Thoracic aorta (tissue), 2 donors: Measurements from ENCODE around the gene TPSAB1. TPM values are rescaled to one million over a fixed set of nuclear protein-coding genes. Genes with fewer than 3 reads are reported as not detected.

ENCODE experiments used
- ATAC-seq: fragments of 150-250 bp; one replicate; pipeline ENCODE4 v1.8.0; 2017; ENCODE audit warnings: low read depth; ENCODE audit not compliant: insufficient number of reproducible peaks, low FRiP score
- DNase-seq: peaks from one replicate; pipeline ENCODE4 v3.0.0-alpha.2; 2020; ENCODE audit warnings: low spot score
- H3K27ac ChIP-seq, 2 donors: fragments of 200-600 bp; sonication (generic); 1 replicate in 1 of 2; 2 replicates in 1 of 2; pipeline ENCODE4 v1.5.1; 2016; ENCODE audit warnings: mild to moderate bottlenecking in 2 of 2, moderate library complexity in 2 of 2
- H3K27me3 ChIP-seq: fragments of 200-600 bp; sonication (generic); replicated peaks from 2 replicates; pipeline ENCODE4 v1.6.0; 2016; ENCODE audit warnings: mild to moderate bottlenecking; ENCODE audit not compliant: insufficient read depth
- H3K36me3 ChIP-seq: fragments of 200-600 bp; sonication (generic); one replicate; pipeline ENCODE4 v1.5.1; 2016
- H3K4me1 ChIP-seq, 2 donors: fragments of 200-600 bp; sonication (generic); 1 replicate in 1 of 2; 2 replicates in 1 of 2; pipeline versions ENCODE4 v1.5.1 to v1.6.0; 2016; ENCODE audit warnings: low read depth in 2 of 2, mild to moderate bottlenecking in 1 of 2; ENCODE audit not compliant: control insufficient read depth in 1 of 2
- H3K4me3 ChIP-seq: fragments of 200-600 bp; sonication (generic); 2 replicates; pipeline ENCODE4 v1.5.1; 2016; ENCODE audit warnings: mild to moderate bottlenecking
- H3K9me3 ChIP-seq: fragments of 200-600 bp; sonication (generic); 2 replicates; pipeline ENCODE4 v1.5.1; 2016
- total RNA-seq, 2 donors: library from RNA; depleted of rRNA; stranded (reverse); fragments of >200 nt; gene quantifications; one replicate each; pipeline versions ENCODE4 v1.1.0 to v1.2.3, GENCODE V29; 2016
- TF ChIP-seq, protein P1 (sequence below): fragments of 200-600 bp; sonication (generic); IDR thresholded peaks from one replicate; pipeline ENCODE4 v1.5.1; 2019; ENCODE audit warnings: antibody characterized with exemption

TPSAB1 gene
- total RNA-seq, 2 donors from 2014 or later: 26.0 to 164 TPM

GRCh38 chr16:1206326-1206725 is 34.2 kb upstream of the TPSAB1 start:
- ATAC-seq (no peak), DNase-seq (no peak)
- Histone ChIP-seq H3K27ac (no peak overlapping the region), H3K4me1 (no peaks in the 10 kb centered on the region), H3K9me3 (no peaks in the 10 kb centered on the region), H3K27me3 (no peaks in the 10 kb centered on the region), H3K4me3 (no peak overlapping the region), H3K36me3 (no peaks in the 10 kb centered on the region)
- TF ChIP-seq, protein P1, sequence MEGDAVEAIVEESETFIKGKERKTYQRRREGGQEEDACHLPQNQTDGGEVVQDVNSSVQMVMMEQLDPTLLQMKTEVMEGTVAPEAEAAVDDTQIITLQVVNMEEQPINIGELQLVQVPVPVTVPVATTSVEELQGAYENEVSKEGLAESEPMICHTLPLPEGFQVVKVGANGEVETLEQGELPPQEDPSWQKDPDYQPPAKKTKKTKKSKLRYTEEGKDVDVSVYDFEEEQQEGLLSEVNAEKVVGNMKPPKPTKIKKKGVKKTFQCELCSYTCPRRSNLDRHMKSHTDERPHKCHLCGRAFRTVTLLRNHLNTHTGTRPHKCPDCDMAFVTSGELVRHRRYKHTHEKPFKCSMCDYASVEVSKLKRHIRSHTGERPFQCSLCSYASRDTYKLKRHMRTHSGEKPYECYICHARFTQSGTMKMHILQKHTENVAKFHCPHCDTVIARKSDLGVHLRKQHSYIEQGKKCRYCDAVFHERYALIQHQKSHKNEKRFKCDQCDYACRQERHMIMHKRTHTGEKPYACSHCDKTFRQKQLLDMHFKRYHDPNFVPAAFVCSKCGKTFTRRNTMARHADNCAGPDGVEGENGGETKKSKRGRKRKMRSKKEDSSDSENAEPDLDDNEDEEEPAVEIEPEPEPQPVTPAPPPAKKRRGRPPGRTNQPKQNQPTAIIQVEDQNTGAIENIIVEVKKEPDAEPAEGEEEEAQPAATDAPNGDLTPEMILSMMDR: no peak

DNA sequence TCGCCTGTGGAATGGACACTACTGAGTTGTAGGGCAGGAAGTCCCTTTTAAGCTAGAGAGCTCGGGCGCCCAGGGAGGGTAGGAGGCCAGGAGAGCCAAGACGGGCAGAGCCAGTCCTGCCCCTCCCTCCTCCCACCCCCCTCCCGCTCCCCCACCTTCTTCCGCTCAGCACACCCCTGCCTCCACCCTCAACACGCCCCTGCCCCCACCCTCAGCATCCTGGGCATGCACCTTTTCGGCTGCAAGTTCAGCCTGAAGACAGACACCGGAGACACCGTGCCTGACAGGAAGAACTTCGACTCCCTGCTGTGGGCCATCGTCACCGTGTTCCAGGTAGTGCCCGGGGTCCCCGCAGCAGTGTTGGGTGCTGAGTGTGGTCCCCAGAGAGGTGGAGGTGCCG is 33.7 kb upstream of the TPSAB1 start:
- no peaks in the 10 kb centered on the region for H3K9me3 ChIP-seq
- no peaks in the 10 kb centered on the region for H3K27me3 ChIP-seq
- H3K4me1 ChIP-seq: no peaks in the 10 kb centered on the region
- ATAC-seq: no peak
- no peaks in the 10 kb centered on the region for H3K36me3 ChIP-seq
- H3K27ac ChIP-seq: no peak overlapping the region
- TF ChIP-seq, protein P1: no peak
- no peak for DNase-seq
- H3K4me3 ChIP-seq: no peak overlapping the region

GRCh38 chr16:1208239-1208830 is 32.2 kb upstream of the TPSAB1 start:
- Histone ChIP-seq H3K27ac (no peak overlapping the region), H3K36me3 (no peaks in the 10 kb centered on the region), H3K27me3 (no peaks in the 10 kb centered on the region), H3K4me3 (no peak overlapping the region), H3K4me1 (no peaks in the 10 kb centered on the region), H3K9me3 (no peaks in the 10 kb centered on the region)
- ATAC-seq: no peak
- TF ChIP-seq, protein P1: no peak
- no peak for DNase-seq

DNA sequence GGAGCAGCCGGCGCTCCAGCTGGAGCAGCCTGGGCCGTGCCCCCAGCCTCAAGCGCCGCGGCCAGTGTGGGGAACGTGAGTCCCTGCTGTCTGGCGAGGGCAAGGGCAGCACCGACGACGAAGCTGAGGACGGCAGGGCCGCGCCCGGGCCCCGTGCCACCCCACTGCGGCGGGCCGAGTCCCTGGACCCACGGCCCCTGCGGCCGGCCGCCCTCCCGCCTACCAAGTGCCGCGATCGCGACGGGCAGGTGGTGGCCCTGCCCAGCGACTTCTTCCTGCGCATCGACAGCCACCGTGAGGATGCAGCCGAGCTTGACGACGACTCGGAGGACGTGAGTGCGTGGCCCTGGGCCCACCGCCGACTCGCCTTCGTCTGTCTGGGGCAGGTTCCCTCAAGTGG is 31.4 kb upstream of the TPSAB1 start:
- TF ChIP-seq, protein P1: no peak
- Histone ChIP-seq H3K9me3 (no peaks in the 10 kb centered on the region), H3K36me3 (no peaks in the 10 kb centered on the region), H3K4me1 (no peaks in the 10 kb centered on the region), H3K4me3 (no peak overlapping the region), H3K27ac (no peak overlapping the region), H3K27me3 (no peaks in the 10 kb centered on the region)
- DNase-seq (no peak), ATAC-seq (no peak)

DNA sequence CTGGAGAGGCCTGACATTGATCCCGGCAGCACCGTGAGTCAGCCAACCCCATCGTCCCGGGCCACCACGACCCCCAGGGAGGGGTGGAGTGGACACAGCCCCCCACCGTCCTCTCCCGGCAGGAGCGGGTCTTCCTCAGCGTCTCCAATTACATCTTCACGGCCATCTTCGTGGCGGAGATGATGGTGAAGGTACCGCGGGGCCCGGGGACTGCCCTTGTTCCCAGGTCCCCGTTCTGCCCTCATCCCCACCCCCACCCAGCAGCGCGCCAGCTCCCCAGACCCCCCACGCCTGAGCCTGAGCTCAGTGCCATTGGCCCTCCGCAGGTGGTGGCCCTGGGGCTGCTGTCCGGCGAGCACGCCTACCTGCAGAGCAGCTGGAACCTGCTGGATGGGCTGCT is 30.0 kb upstream of the TPSAB1 start:
- H3K4me3 ChIP-seq: no peak overlapping the region
- H3K27me3 ChIP-seq: no peaks in the 10 kb centered on the region
- H3K4me1 ChIP-seq: no peaks in the 10 kb centered on the region
- no peak for ATAC-seq
- no peaks in the 10 kb centered on the region for H3K36me3 ChIP-seq
- H3K27ac ChIP-seq: no peak overlapping the region
- DNase-seq: no peak
- no peaks in the 10 kb centered on the region for H3K9me3 ChIP-seq
- TF ChIP-seq, protein P1: no peak
